HG02678 (cell line): ENCODE results near the gene PDPN.

ENCODE experiments used
- ATAC-seq: cut with Tn5 transposase; IDR thresholded peaks from one replicate; pipeline ENCODE4 v1.9.1; 2021; ENCODE audit warnings: mild to moderate bottlenecking, moderate library complexity; ENCODE audit not compliant: unreplicated experiment

The PDPN gene

DNA sequence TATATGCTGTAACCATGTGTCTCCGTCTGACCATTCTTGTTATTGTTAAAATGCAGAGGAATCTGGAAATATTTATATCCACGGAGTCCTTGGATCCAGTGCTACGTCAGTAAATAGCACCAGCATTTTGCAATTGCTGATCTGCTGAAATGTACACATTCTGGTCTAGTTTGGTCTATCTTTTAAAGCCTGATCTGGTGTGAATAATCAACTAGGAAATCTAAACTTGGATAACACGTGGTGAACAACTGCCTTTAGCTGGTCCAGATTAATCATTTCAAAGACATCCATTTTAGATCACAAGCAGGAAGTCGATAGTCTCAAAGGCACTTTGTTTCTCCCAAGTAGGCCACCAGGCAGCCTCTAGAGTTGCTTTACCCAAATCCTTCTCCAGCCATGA lies 32.6 kb downstream of the PDPN start:
- no peak for ATAC-seq

GRCh38 chr1:13617108-13617507 lies 33.5 kb downstream of the PDPN start:
- no peak for ATAC-seq

GRCh38 chr1:13617773-13618172 lies 34.1 kb downstream of the PDPN start:
- no peak for ATAC-seq

DNA sequence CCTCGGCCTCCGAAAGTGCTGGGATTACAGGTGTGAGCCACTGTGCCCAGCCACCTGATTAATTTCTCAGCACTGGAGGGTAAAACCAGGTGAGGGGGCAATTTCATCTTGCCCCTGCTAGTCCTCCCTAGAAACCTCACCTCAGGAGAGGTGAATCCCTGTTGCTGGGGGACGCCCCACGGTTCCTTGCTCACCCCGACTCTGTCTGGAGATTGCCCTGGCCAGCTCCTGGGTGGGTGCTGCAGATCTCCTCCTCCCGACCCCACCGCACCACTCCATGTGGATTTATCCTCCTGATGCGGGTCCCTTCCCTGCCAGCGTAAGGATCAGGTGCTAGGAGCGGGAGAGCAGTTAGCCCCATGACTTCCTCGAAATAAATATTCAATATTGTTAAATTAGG lies 34.9 kb downstream of the PDPN start:
- no peak for ATAC-seq

- ATAC-seq = no peak
Observed at GRCh38 chr1:13619909-13620308, 36.3 kb downstream of the PDPN start.

GRCh38 chr1:13620825-13621224 lies 37.2 kb downstream of the PDPN start:
- no peak for ATAC-seq

GRCh38 chr1:13622446-13622845 lies 38.8 kb downstream of the PDPN start:
- no peak for ATAC-seq

DNA sequence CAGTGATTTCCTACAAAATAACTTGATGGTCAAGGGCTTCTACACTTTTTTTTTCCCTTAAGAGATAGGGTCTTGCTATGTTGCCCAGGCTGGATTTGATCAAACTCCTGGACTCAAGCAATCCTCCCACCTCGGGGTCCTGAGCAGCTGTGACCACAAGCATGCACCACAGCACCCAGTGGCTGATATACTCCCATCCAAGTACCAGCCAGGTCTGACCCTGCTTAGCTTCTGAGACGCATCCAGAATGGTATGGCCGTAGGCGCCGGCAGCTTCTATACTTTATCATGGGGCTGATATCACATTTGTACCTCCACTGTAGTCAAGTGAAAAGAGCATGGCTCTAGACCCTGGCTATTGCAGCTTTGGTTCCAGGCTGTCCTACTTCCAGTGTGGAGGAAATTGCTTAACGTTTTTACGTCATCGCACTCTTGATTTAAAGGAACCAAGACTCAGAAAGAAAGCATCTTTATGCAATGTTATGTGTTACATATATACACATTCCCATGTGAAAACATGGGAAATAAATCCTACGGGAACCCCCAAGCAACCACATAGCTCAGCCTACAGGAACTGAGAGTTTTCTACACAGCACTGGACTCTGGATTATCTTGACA lies 39.5 kb downstream of the PDPN start:
- ATAC-seq = no peak

- ATAC-seq = no peak
Observed at GRCh38 chr1:13624526-13624925, 40.9 kb downstream of the PDPN start.

DNA sequence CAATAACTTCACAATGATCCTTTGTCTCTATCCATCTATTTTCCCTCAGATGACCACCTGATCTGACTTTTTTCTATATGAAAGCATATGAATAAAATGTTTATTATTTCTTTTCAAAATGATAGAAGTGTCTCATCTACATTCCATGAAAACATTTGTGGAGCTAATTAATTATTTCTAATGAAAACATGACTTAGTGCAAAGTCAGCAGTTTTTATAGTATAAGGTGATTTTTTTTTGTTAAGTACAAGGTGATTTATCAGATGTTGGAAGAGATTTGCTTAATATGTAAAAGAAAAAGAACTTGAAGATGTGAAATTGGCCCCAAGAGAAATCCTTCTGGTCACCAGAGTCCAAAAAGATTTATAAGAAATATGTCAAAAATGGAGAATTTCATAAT lies 43.5 kb downstream of the PDPN start:
- ATAC-seq = no peak

DNA sequence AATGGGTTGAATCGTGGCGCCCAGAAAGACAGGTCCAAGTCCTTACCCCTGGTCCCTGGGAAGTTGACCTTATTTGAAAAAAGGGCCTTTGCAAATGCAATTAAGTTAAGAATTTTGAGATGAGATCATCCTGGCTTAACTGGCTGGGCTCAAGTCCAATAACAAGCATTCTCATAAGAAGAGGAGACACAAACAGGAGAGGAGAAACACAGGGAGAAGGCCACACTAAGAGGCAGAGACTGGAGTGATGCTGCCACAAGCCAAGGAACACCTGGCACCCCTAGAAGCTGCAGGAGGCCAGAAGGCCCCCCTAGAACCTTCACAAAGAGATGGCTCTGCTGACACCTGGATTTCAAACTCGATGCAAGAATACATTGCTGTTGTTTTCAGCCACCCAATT lies 44.6 kb downstream of the PDPN start:
- ATAC-seq = no peak

DNA sequence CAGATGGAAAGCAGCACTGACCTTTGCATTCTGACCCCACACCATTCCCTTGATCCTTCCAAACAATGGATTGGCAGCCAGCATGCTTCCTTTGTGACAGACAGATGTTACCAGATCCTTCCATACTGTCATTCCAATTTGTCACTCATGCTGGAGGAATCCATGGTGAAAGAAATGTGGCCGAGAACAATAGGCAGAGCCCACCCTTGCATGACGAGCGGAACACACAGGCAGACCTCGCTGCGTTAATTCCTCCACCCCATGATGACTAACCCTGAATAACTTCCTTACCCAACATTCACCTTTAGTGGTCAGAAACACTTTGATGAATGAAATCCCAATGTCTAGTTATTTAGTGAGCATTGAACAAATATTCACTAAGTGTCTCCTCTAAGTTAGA lies 45.1 kb downstream of the PDPN start:
- ATAC-seq = no peak

DNA sequence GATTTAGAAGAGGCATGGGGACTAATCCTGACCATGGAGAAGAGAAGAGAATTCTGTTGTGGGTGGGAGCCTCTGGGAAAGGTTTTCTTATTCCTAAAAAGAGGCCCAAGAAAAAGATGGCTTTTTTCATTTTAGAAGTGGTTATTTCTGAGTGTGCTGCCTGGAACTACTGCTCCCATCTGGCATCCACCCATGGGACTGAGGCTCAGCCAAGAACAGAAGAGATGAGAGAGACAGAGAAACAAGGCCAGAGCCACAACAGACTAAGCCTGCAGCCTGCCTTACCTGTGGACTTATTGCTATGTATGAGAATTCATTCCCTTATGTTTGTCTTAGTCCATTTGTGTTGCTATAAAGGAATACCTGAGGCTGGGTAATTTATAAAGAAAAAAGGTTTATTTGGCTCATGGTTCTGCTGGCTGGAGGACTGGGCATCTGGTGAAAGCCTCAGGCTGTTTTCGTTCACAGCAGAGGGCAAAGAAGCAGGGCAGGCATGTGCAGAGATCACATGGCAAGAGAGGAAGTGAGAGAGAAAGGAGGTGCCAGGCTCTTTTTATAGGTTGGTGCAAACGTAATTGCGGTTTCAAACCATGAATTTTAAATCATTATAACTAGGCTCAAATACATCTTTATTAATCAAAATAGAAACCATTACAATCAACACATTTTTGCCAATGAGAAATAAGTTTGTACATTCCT lies 58.8 kb downstream of the PDPN start:
- ATAC-seq = no peak

DNA sequence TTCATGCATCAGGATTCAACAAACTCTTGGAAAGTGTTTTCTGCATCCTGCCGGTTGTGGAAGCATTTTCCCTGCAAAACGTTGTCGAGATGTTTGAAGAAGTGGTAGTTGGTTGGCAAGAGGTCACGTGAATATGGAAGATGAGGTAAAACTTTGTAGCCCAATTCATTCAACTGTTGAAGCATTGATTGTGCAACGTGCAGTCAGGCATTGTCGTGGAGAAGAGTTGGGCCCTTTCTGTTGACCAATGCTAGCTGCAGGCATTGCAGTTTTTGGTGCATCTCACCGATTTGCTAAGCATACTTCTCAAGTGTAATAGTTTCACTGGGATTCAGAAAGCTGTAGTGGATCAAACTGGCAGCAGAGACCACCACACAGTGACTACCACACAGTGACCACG lies 59.4 kb downstream of the PDPN start:
- no peak for ATAC-seq

GRCh38 chr1:13646521-13646920 lies 62.9 kb downstream of the PDPN start:
- ATAC-seq = no peak

DNA sequence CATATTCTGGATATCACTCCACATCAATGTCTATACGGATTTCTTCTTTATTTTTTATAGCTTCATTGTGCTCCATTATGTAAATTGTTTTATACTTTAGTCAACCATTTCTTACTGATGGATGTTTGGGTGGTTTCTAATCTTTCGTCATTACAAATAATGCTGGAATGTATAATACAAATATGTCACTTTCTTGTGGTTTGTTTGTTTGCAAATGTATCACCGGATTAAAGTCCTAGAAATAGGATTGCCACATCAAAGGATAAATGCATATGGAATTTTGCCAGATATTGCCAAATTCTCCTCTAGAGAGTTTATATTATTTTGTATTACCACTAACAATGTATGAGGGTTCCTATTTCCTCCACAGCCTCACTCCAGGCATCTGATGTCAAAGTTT lies 67.6 kb downstream of the PDPN start:
- no peak for ATAC-seq

- ATAC-seq = no peak
Observed at GRCh38 chr1:13652238-13652637, 68.6 kb downstream of the PDPN start.

- no peak for ATAC-seq
Observed at GRCh38 chr1:13661539-13661938, 77.9 kb downstream of the PDPN start.

- ATAC-seq = no peak
Observed at GRCh38 chr1:13662493-13662892, 78.9 kb downstream of the PDPN start.

- no peak for ATAC-seq
Observed at GRCh38 chr1:13663969-13664368, 80.3 kb downstream of the PDPN start.

DNA sequence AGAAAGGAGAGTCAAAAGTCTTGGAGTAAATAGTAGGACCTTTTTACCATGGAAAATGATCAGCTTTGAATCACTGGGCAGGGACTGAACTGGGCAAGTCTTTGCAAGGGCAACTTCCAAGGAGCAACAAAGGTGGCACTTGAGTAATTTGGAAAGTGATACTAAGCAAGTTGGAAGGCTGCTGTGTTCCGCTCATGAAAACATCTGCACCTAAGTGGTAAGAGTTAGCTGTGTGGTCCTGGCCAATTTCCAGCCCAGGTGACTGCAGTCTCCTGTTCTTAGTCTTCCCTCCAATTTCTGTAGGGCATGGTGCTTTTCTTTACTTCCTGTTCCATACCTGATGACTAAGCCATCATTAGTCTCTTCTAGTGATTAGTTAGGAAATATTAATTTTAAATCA lies 80.8 kb downstream of the PDPN start:
- no peak for ATAC-seq

DNA sequence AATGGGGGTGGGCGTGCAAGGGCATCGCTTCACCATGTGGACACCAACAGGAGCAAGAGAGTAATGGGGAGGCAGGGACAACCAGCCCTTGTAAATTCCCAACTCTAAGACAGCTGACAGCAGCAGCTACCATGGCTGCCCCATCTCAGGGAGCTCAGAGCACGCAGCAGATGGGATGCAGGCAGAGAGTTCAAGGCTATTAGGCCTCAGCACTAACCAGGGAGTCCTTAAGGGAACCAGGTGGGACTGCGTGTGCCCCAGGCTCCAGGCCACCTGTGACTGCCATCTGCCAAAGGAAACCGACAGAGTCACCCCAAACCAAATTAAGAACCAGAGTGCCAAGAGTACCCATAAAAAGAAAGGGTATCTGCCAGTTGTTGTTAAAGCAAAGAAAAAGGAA lies 82.7 kb downstream of the PDPN start:
- no peak for ATAC-seq
